HUDEP-2 (cell line): ENCODE measurements around the gene CTDNEP1.

Experiments used
- DNase-seq, 76 experiments: peaks; one replicate each; lab custom pipeline; 2025; ENCODE audit not compliant: unreplicated experiment in 76 of 76; lab: John Stamatoyannopoulos, UW

The CTDNEP1 gene

GRCh38 chr17:7219229-7219811 is 32.2 kb downstream of the CTDNEP1 start:
- no peak for DNase-seq

GRCh38 chr17:7218758-7219157 is 32.8 kb downstream of the CTDNEP1 start:
- peak in 1 of 76 experiments; percentile 8 for DNase-seq

GRCh38 chr17:7218166-7218565 is 33.4 kb downstream of the CTDNEP1 start:
- DNase-seq = no peak

- peak in 29 of 76 experiments; percentile 11 to 59 (median 32) for DNase-seq
Observed at GRCh38 chr17:7217113-7217987, 34.2 kb downstream of the CTDNEP1 start.

- DNase-seq = no peak
Observed at GRCh38 chr17:7216242-7217112, 35.1 kb downstream of the CTDNEP1 start.

- DNase-seq = no peak
Observed at GRCh38 chr17:7215652-7216180, 35.8 kb downstream of the CTDNEP1 start.

GRCh38 chr17:7215136-7215638 is 36.3 kb downstream of the CTDNEP1 start:
- DNase-seq = no peak

- DNase-seq = peak; percentile 53 to 99 (median 96)
Observed at GRCh38 chr17:7214300-7215135, 37.0 kb downstream of the CTDNEP1 start.

GRCh38 chr17:7213895-7214299 is 37.6 kb downstream of the CTDNEP1 start:
- peak in 39 of 76 experiments; percentile 17 to 77 (median 61) for DNase-seq

GRCh38 chr17:7211491-7212273 is 39.9 kb downstream of the CTDNEP1 start:
- DNase-seq = no peak

GRCh38 chr17:7208754-7209460 is 42.6 kb downstream of the CTDNEP1 start:
- DNase-seq = no peak

- no peak for DNase-seq
Observed at GRCh38 chr17:7208027-7208571, 43.4 kb downstream of the CTDNEP1 start.

- DNase-seq = no peak
Observed at GRCh38 chr17:7207120-7208001, 44.2 kb downstream of the CTDNEP1 start.

- no peak for DNase-seq
Observed at GRCh38 chr17:7205561-7205960, 46.0 kb downstream of the CTDNEP1 start.

GRCh38 chr17:7204828-7205461 is 46.6 kb downstream of the CTDNEP1 start:
- peak in 23 of 76 experiments; percentile 5 to 64 (median 23) for DNase-seq

- DNase-seq = no peak
Observed at GRCh38 chr17:7204336-7204735, 47.2 kb downstream of the CTDNEP1 start.

- DNase-seq = no peak
Observed at GRCh38 chr17:7203391-7203790, 48.1 kb downstream of the CTDNEP1 start.
